Left lobe of liver (tissue), 2 donors: ENCODE results near the gene JHY. TPM values are rescaled to one million over a fixed set of nuclear protein-coding genes. Genes with fewer than 3 reads are reported as not detected.
A peak's percentile ranks its signal among the peaks of the same experiment; 100 is the strongest.

Source experiments
- ATAC-seq: fragments of 200-7000 bp; cut with Tn5 transposase; one replicate; pipeline ENCODE4 v1.9.1; 2020; ENCODE audit warnings: mild to moderate bottlenecking, moderate library complexity
- DNase-seq: peaks from one replicate; pipeline ENCODE4 v3.0.0-alpha.2; 2020; ENCODE audit warnings: low spot score
- total RNA-seq: library from RNA; stranded (reverse); gene quantifications from one replicate; pipeline ENCODE4 v1.2.1, GENCODE V29; 2021
- donor health status: DM: no; HTN: no; CAD: no; lungs with moderate emphysema.
- donor health status: DM: no; HTN: yes; CAD: no.

Gene JHY
- total RNA-seq, 1 donor from 2014 or later = 0.23 TPM

- no peak for ATAC-seq
Observed at GRCh38 chr11:122869622-122870021, 12.9 kb upstream of the JHY start.

GRCh38 chr11:122871302-122871701 lies 11.3 kb upstream of the JHY start:
- ATAC-seq = no peak

More at GRCh38 chr11:122869622-122870021, 12.9 kb upstream of the JHY start:
- no peak for DNase-seq

GRCh38 chr11:122872046-122872445 lies 10.5 kb upstream of the JHY start:
- DNase-seq (no peak), ATAC-seq (no peak)

More at GRCh38 chr11:122871302-122871701, 11.3 kb upstream of the JHY start:
- DNase-seq = no peak

GRCh38 chr11:122874991-122875390 lies 7.6 kb upstream of the JHY start:
- DNase-seq (no peak), ATAC-seq (no peak)

GRCh38 chr11:122877732-122878131 lies 4.8 kb upstream of the JHY start:
- ATAC-seq (no peak), DNase-seq (no peak)

GRCh38 chr11:122879785-122880184 lies 2.8 kb upstream of the JHY start:
- no peak for ATAC-seq
- no peak for DNase-seq

- DNase-seq = peak; percentile 47
- ATAC-seq = peak; percentile 55
Observed at GRCh38 chr11:122882857-122883645, 492 bp downstream of the JHY start.

GRCh38 chr11:122883646-122883979 lies 1.1 kb downstream of the JHY start:
- no peak for ATAC-seq
- no peak for DNase-seq

- ATAC-seq (no peak), DNase-seq (no peak)
Observed at GRCh38 chr11:122888162-122888561, 5.6 kb downstream of the JHY start.

- no peak for ATAC-seq
- no peak for DNase-seq
Observed at GRCh38 chr11:122893131-122893530, 10.6 kb downstream of the JHY start.

- DNase-seq (no peak), ATAC-seq (no peak)
Observed at GRCh38 chr11:122895563-122895962, 13.0 kb downstream of the JHY start.

- DNase-seq (no peak), ATAC-seq (no peak)
Observed at GRCh38 chr11:122897606-122898210, 15.1 kb downstream of the JHY start.

- ATAC-seq (no peak), DNase-seq (no peak)
Observed at GRCh38 chr11:122898799-122899198, 16.2 kb downstream of the JHY start.

GRCh38 chr11:122900587-122901202 lies 18.1 kb downstream of the JHY start:
- DNase-seq (no peak), ATAC-seq (no peak)

GRCh38 chr11:122902951-122903350 lies 20.4 kb downstream of the JHY start:
- DNase-seq (no peak), ATAC-seq (no peak)

- ATAC-seq (peak; percentile 51), DNase-seq (no peak)
Observed at GRCh38 chr11:122910775-122911174, 28.2 kb downstream of the JHY start.

GRCh38 chr11:122917311-122917710 lies 34.8 kb downstream of the JHY start:
- ATAC-seq (no peak), DNase-seq (no peak)

GRCh38 chr11:122918734-122919133 lies 36.2 kb downstream of the JHY start:
- DNase-seq (no peak), ATAC-seq (no peak)

GRCh38 chr11:122920579-122920978 lies 38.0 kb downstream of the JHY start:
- no peak for ATAC-seq

GRCh38 chr11:122922893-122923292 lies 40.3 kb downstream of the JHY start:
- DNase-seq (no peak), ATAC-seq (no peak)

More at GRCh38 chr11:122920579-122920978, 38.0 kb downstream of the JHY start:
- no peak for DNase-seq

- DNase-seq = no peak
- peak; percentile 56 for ATAC-seq
Observed at GRCh38 chr11:122923302-122923701, 40.7 kb downstream of the JHY start.

- no peak for DNase-seq
- no peak for ATAC-seq
Observed at GRCh38 chr11:122931510-122931909, 49.0 kb downstream of the JHY start.
